Middle frontal gyrus (tissue), 1 donor: ENCODE measurements around the gene KNCN.

Experiments
- DNase-seq: peaks from one replicate; pipeline ENCODE4 v3.0.0-alpha.2; 2015; ENCODE audit warnings: low spot score; ENCODE audit errors: extremely low spot score

KNCN gene

DNA sequence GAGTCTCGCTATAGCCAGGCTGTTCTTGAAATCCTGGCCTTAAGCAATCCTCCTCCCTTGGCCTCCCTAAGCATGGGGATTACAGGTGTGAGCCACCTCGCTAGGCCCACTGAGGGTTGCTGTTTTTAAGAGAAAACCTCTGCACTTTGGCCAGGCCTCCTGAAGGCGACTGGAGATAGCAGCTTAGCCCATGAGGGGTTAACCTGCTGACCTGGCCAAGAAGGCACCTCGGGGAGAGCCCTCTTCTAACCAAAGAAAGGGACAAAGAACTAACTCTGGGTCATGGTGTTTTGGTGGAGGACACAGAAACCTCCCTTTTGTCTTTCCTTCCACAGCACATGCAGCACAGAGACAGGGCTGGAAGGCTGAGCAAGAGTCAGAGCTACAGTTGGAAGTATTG lies 17.7 kb upstream of the KNCN start:
- no peak for DNase-seq

DNA sequence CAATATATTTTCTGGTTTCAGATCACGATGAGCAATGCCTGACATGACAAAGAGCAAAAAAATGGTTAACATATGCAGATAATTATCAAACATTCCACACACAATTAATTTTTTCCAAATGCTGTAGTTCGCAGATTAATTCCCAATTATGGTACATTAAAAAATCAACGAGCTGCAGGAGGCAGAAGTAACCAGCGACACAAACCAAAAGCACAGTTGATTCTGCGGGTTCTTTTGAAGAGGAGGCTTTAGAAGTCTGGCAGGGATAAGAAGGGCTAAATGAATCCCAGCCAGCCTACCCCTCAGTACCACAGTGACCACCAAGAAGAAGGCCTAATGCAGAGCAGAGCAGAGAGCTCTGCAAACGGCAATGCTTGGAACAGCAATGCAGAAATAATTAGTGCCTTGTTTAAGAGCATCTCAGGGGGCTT lies 17.0 kb upstream of the KNCN start:
- no peak for DNase-seq

DNA sequence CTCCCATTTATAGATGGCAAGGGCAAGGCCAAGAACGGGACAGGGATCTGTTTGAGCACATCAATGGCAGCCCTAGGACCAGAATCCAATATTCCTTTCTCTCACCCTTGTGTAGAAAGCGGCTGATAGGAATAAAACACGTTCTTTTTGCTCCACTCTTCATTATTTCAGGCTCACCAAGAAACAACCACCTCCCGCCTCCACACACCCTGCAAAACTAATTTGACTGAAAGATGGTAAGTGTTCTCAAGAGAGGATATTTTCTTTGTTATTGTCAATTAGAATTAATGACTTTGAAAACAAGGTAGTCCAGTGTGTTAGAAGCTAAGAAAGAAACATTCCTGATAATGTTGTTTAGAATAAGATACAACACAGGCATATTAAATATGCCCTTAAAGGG lies 11.9 kb upstream of the KNCN start:
- no peak for DNase-seq

DNA sequence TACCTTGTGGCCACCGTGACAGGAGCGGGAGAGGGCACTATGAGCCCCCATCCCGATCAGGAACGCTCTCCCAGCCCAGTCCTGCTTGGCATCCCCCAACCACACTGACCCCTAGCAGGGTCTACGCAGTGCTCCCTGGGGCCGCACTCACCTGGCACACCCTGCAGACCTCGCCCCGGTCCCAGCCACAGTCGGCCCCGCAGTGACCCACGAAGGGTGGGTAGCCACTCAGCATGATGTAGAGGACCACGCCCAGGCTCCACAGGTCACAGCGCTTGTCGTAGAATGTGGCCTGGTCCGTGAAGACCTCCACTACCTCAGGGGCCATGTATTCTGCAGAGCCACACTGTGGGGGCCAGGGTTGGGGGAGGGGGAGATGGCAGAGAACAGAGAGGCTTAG lies 11.1 kb upstream of the KNCN start:
- DNase-seq: no peak

DNA sequence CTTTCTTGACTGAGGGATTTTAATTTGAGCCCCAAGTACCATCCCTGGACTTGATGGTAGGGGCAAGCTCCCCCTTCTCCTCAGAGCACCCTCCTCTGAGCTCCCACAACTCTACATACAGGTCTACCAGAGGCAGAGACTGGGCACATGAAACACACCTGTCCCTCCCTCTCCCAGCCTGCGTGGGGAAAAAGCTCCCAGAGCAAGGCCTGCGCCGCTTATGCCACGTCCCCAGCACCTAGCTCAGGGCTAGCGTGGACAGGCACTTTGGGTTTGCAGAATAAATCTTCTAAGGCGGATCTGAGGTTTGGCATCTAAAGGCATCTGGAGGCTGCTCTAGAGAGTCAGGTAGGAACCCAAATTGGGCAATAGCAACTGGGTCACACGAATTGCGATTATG lies 7.5 kb upstream of the KNCN start:
- DNase-seq: no peak

DNA sequence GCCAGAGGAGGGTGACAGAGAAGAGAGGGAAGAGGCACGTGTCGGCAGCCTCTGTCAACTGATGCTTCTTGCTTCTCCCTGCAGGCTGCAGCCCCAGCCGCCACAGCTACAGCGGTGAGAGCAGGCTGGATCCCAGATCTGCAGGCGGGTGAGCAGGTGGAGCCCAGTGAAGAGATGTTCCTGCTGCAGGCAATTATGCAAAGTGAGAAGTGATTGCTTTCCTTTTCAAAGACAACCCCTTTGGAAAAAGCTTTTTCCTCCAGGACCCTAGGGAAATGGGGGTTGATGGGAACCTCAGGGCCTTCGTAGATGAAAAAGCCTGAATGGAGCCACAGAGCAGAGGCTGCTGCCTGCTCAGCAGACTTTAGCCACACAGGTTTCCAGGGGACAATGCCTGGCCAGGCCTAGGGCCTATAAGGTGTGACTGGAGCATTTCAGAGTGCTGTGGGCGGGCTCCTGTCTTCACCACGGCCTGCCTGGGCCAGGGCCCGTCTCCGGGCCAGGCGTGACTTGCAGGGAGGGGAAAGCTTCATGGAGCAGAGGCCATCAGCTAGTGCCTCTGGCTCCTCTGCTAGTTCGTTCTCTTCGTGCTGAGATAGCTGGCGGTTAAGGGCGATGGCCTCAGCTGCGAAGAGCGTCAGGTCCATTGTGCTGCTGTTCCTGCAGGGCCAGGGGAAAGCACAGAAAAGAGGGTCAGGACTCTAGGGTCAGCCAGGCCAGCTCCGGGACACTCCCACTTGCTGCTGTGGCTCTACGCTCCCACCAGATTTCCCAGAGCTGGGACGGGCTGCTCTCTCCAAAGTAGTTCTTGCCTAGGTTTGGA lies 6.9 kb upstream of the KNCN start:
- no peak for DNase-seq

DNA sequence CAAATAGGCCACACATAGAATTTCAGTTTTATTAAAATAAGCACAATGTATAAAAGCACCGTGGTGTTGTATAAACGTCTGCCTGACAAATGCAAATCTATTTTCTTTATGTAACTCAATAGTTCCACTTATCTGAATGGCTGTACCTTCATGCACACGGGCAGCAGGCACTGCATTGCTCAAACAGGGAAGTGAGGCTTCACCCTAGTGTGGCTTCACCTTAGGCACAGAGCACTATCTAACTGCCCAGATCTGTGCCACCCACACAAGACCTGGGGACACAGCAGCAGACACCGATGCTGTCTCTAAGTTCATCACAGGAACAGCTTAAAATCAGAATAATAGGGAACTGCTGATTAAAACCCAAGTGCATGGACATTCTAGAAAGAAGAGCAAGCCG lies 6.0 kb upstream of the KNCN start:
- no peak for DNase-seq

DNA sequence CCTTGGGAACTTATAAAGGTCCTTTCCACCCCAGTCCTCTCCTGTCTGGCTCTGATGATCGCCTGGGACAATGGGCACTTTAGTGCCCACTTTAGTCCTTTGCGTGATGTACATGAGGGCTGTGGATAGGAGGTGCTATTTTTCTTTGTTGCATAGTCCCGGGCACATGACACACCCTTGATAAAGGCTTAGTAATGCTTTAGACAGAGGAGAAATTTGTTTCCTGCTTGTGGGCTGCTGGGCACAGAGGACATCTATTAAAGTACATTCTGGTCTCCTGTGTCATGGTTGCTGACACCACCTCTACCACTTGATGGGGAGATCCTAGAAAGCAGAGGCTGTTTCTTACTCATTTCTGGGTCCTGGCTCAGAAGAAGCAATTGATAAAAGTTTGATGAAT lies 5.4 kb upstream of the KNCN start:
- no peak for DNase-seq

DNA sequence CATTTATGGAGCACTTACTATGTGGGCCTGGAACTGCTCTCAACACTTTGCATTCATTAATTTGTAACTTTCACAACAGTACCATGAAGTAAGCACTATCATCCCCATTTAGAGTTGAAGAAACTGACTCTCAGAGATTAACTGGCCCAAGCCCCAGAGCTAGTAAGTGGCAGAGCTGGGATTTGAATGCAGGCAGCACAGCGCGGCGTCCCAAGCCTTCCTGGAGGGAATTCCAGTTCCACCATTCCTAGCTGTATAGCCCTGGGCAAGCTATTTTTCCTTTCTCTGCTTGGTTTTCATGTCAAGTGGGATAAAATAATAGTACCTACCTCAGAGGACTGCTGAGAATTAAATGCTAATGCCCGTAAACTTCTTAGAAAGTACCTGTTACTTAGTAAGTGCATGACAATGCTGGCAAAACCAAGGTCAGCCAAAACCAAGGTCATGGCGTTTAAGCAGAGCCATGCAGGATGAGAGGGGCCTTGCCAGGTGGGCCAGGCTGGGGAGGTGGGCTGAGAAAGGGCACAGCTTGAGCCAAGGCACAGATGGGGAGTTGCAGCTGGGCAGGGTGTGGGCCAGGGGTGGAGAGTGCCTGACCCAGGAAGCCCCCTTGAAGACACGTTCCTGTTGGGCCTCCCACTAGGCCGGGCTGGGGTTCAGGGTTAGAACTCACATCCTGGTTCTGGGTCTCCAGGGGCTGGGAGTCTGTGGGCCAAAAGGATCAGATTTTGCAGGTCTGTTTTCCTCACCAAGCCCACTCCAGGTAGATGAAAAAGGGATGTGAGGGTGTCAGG lies 4.6 kb upstream of the KNCN start:
- no peak for DNase-seq

DNA sequence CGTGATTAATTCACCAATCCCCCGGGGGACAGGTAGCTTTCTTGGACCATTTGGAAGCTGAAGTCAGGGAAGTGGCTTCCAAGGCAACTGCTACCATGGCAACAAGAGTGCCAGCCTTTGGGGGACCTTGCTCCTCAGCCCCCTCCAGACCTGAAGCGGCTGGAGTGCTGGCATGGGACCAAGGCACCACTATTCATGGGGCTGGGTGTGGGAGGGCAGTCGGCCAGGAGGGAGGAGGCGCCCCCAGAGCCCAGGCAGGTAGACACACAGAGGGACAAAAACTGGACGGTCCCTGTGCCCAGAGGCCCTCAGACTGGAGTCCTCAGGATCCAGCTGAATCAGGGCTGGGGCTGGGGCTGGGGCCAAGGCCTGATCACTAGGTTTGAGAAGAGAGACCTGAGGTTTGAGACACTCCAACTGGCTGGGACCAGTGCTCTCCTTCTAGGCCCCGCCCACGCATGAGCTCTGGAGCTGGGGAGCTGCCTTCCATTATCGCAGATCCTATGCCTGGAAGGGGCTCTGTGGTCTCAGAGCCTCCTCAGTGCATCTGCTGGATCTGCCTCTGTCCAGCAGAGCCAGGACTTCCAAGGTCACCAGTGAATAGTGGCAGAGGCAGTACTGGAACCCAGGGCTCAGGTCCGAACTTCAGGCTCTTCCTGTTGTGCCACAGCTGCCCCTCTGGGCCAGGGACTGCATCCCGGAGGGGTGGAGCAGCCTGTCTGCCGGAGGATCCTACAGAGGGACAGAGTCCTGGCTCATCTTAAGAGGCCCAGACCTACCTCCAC lies 3.3 kb upstream of the KNCN start:
- DNase-seq: no peak

DNA sequence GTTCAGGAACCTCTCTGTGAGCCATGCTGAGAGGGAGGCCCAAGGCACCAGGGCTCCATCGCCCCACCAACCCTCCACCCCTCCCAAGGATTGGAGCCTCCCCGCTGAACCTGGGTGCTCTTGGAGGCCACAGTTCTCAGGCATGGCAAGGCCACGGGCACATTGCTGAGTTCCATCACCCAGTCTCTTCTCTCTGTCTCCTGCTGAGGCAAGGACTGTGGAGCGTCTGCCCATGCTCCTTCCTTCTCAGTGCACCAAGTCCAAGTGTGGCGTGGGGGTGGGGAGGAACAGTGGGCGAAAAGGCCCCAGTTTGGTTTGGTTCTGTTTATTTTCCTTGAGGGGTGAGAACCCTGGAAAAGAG lies 2.8 kb upstream of the KNCN start:
- no peak for DNase-seq

DNA sequence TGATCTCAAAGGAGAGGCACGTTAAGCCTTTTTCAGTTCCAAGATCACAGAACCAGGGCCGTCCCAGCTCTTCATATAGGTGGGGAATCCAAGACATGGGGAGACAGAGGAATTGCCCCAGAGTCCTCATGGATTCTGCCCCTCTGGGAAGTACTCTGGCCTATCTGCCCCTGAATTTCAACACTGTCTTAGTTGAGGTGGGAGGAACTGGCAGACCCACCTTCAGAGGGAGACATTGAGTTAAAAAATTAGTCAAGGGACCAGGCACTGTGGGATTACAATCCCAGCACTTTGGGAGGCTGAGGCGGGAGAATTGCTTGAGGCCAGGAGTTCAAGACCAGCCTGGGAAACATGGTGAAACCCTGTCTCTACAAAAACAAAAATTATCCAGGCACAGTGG lies 2.1 kb upstream of the KNCN start:
- DNase-seq: no peak

DNA sequence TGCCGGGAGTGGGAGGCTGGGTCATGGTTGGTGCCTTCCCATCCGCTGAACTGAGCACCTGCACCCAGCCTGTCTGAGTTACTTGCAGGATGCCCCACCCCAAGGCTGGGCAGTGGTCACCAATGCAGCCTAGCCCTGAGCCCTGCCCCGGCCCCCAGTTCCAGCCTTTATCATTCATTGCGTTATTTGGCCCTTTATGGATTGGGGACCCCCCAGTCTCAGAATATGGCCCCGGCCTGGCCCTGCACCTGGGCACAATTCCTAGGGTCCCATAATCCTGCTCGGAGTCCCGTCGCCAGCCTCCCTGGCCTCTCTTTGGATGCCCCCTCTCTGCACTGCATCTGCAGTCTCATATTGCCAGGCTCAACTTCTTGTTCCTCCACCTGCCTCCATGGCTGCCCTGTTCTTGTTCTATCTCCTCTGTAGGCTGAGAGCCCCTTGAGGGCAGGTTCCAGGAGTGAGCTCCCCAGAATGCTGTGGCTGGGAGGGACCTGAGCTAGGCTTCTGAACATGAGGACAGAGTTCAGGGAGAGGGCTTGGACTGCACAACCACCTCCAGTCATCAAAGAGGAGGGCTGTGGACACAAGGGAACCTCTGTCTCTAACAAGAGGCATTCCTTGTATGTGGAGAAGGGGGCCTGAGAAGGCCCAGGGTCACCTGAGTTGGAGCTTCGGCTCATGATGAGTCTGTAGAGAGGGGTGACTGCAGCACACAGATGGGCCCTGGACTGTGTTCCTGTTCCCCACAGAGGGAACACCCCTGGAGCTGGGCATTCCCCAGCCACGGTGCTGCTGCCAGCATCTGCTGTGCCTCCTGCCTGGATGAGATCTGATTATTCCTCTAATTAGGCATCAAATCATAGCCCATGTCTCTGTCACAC lies 1.1 kb upstream of the KNCN start:
- DNase-seq: no peak

DNA sequence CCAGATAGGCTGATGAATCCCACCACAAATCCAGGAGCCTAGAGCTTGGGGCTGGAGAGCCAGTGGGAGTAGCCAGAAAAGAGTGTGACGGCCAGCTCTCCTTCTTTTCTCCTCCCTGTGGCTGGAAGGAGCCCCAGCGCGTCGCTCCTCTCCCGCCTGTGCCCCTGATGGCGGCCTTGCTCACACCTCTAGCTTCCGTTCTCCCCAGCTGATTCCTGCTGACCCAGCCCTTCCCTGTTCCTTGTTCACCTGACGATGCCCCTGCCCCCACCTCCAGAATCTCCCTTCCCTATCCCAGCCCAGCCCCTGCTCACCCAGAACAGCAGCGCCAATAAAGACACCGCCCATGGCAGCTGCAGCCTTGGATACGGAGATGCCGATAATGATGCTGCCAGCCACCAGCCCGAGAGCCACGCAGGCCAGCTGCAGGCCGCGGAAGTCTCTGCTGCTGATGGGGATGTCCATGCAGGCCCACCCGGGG lies 656 bp downstream of the KNCN start:
- DNase-seq: no peak

DNA sequence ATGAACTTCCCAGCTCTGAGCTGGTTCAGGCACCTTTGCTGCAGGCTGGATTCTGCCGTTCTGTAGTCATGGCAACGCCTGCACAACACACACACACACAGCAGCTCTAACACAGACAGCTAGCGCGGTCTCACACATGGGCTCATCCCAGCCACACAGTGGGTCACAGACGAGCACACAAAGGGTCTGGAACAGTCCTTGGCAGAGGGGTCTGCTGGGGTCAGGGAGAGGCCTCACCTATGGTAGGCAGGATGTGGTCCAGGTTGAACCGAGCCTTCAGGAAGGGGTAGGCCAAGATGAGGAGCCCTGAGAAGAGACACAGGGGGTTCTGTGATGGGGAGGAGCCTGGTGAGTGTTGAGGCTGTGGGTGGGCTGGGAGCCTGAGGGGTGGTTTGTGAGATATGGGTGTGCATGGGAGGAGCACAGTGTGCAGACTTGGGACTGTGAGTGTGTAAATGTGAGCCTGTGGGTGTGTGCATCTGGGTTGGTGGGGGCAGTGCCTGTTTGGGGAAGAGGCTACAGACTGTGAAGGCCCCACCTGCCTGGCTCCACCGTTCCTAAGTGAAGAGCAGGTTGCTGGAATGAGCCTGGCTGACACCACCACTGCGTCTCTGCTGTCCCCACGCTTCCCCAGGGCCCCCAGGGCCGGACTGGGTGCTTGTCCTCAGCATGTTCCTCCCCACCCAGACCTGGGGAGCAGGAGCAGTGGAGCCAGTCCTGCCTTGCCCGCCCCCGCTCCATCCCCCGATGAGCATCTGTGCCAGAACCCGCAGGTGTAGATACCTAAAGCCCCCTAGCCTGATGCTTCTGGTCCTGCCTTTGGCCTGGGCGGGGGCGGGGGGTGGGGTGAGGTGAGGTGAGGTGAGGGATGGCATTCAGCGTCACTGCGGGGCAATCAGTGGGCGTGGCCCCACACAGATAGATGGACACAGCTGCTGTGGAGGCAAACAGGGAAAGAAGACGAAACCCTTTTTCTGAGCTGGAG lies 1.5 kb downstream of the KNCN start:
- DNase-seq: no peak

DNA sequence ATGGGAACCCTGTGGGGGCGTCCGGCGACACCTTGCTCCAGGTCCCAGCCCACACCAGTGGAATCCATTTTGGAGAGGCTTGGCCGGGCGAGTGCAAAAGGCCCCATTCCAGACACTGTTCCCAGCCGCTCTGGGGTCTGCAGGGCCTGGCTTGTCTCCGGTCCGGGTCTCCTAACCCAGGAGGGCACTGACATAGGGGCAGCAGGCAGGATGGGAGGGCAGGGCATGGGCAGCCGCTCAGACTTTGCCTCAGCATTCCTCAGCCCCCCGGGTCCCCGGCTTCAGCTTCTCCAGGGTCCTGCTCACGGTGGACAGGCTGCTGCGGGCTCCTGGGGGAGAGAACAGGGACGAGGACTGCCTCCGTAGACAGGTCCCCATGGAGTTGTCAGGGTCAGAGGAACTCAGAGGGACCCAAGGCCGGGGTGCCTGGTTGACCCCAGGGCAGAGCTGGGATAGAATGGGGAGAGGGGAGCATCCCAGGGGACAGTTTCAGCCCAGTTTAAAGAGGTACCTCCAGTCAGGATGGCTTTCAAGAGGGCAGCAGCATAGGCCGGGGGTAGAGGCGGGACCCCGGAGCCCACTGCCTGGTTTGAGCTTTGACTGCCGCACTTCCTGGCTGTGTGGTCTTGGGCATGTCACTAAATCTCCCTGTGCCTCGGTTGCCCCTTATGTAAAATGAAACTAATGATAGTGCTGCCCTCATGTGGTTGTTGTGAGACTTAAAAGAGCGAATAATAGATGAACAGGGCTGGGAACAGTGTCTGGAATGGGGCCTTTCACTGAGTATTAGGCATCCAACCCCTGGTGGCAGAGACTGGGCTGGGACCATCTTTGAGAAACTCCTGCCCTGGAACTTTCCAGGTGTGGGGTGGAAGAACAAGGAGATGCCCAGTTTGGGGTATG lies 3.7 kb downstream of the KNCN start:
- no peak for DNase-seq

DNA sequence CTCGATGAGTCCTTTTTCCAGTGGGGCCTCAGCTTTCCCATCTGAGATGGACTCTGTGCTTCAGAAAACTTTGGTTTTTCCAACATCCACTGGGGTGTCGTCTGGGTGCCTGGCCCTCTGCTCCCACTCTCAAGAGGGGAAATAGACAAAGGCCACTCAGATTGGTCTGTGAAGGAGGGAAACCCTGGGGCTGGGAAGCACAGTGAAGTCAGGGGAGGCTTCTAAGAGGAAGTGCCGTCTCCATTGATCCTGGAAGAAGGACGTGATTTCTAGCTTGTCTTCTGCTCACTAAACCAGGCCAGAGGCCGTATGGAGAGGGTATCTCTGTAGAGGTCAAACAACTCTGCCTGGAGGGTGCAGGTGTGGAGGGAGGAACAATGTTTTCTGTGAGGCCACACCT lies 5.2 kb downstream of the KNCN start:
- DNase-seq: no peak

DNA sequence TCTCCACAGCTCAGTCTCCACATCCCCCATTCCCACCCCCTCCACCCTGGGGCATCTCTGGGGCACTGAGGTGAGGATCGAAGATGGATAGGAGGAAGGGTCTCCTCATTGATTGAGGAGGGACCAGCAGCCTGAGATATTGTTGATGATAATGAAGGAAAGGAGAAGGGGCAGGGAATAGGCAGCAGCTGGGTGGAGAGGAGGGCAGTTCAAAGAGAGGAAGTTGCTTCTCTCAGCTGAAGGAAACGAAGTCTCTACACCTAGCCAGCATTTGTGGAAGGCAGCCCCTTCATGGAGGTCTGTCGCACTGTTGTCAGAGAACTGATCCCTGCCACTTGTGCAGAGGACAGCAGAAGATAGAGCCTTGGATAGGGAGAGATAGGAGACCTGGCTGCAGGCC lies 5.7 kb downstream of the KNCN start:
- DNase-seq: no peak
